HG03521 (cell line): ENCODE results near the gene APOL6.
"Not testable (repeated sequence)": the region's sequence is repeated elsewhere in the genome, so short reads cannot be mapped to it uniquely, and the experiment has no call there.

Source experiments
- ATAC-seq: cut with Tn5 transposase; IDR thresholded peaks from one replicate; pipeline ENCODE4 v1.9.1; 2021; ENCODE audit warnings: mild to moderate bottlenecking, moderate library complexity; ENCODE audit not compliant: unreplicated experiment

Gene APOL6

DNA sequence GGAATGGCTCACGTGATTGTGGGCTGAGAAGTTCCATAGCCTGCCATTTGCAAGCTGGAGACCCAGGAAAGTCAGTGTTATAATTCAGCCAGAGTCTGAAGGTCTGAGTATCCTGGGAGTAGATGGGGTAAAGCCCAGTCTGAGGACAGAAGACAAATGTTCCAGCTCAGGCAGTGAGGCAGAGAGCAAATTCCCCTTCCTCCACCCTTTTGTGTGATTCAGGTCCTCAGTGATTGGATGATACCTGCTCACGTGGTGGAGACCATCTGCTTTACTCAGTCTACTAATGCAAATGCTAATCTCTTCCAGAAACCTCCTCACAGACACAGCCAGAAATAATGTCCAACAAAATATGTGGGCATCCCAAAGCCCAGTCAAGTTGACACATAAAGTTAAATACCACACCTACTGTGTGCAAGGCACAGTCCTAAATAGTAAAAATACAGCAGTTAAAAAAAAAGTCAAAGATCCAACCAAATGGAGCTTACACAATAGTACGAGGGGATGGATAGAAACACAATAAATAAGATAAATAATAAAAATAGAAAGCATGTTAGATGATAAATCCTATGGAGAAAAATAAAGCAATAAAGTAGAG, 13.2 kb upstream of the APOL6 start:
- no peak for ATAC-seq

DNA sequence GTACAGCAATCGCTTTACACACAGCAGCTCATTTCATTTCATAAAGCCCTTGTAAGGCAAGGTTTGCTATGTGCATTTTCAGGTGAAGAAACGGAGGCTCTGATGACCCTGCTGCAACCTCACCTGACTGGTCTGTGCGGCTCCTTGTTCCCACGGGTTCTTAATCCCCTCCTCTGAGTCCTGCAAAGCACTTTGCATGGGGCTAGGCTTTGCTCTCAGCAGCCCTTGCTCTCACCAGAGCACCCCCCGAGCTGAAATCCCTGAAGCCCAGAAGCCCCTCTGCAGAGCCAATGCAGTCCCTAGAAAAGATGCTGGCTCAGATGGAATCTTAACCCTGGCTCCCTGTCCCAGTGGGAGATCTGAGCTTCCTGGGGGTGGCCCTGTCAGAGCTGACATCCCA, 11.0 kb upstream of the APOL6 start:
- no peak for ATAC-seq

DNA sequence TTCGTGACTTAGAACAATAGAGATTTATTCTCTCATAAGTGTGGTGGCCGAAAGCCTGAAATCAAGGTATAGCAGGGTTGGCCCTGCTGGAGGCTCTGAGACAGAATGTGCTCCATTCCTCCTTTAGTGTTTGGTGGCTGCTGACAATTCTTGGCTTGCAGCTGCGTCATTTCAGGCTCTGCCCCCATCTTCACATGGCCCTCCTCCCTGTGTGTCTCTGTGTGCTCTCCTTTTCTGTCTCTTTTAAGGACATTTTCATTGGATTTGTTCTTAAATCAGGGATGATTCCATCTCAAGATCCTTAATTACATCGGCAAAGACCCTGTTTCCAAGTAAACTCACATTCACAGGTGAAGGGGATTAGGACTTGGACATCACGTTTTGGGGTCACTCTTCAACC, 10.2 kb upstream of the APOL6 start:
- no peak for ATAC-seq

DNA sequence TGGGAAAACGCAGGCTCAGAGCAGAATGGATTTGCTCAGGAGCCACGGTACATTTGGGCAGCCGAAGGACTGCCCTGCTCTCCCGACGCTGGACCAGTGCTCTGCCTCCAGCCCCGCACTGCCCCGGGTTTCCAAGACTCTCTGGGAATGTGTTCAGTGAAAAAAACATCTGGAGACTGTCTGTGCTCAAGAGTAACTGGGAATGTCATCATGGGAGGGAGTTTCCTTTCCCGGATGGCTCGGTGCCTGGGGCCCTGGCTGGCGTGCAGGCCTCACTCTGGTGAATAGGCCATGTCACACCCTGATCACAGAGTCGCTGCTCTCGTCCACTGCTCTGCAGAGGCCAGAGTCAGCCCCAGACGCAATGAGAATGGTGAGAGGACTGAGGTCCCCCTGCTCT, 9.8 kb upstream of the APOL6 start:
- ATAC-seq: no peak

DNA sequence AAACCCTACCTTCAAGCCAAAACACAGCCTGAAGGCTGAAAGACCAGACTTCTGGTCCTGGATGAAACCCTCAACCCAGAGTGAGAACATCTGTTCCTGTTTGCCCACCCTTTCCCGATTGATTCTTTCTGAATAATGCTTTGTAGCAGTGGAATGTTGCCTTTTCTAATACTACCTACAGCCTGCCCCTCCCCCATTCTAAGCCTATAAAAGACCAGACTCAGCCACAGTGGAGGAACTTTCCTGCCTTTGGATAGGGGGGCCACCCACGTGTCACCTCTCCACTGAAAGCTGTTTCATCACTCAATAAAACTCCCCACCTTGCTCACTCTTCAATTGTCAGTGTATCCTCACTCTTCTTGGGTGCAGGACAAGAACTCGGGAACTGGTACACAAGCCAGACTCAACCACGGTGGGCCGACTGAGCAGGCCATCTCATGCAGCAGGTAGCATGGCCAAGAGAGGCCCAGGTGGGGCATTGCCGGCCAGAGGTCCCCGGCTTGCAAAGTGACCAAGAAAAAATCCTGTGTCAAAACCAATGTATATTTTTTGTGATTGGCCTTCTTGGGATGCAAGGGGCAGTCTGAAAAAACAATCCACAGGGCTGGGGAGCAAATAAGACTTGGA, 6.6 kb upstream of the APOL6 start:
- ATAC-seq: no peak

DNA sequence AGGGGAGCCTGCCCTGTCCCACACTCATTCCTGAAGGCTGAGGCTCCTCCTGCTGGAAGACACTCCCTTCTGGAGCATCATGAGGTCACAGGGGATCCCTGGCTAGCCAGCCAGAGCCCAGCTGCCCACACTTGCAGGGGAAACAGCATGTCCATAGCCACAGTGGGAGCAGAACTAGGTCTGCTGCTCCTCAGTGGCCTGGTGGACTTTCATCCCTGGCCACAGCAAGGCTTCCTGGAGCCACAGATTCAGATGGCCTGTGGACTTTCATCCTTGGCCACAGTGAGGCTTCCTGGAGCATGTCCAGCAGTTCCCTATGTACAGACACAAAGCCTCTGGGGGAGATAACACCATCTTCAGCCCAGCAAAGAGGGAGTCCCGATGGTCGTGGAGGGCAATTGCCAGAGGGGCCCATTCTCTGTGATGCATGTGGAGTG, 5.9 kb upstream of the APOL6 start:
- ATAC-seq: no peak

DNA sequence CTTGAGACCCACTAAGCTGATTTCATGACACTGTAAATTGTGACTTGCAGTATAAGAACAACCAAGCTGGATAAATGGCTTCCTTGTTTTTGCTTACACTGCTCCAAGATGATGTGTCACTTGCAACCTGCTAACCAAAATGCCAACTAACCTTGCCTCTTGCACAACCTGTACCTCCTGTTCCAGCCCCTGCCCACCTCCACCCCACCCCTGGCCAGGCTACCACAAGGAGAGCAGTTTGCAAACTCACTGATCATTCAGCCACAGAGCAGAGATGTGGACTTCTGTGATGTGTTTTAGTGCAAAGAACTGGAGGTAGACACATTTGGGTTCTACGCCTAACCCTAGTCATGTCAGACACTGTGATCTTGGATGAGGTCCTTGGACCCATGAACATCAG, 4.3 kb upstream of the APOL6 start:
- ATAC-seq: no peak

DNA sequence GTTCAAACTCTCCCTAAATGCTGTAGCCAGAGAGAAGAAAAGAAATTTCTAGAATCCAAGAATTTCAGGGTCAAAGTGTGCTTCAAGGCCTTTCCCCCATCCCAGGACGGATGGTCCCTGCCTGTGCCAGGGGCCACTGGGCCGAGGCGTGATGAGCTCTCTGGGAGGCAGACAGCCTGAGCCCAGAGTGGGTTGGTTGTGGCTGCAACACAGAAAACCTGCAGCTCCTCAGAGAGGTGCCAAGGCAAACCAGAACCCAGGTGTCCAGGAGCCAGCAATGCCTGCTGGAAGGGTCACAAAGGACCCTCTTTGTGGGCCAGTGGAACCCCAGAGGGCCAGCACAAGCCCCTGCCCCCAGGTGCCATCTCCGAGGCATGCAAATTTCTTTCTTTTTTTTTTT, 2.6 kb upstream of the APOL6 start:
- no peak for ATAC-seq

DNA sequence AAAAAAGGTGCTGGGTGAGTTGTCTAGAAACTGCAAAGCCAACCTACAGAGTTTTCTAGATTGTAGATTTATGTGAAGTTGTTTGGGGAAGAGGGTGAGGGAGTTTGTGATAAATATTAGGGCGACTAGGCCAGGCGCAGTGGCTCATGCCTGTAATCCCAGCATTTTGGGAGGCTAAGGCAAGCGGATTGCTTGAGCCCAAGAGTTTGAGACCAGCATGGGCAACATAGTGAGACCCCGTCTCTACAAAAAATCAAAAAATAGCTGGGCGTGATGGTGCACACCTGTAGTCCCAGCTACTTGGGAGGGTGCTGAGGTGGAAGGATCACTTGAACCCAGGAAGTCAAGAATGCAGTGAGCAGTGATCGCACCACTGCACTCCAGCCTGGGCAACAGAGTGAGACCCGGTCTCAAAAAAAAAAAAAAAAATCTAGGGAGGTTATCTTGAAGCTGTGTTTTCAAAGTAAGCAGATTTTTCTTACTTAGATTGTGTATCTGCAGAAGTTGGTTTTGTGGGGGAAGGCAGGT, 844 bp downstream of the APOL6 start:
- no peak for ATAC-seq

DNA sequence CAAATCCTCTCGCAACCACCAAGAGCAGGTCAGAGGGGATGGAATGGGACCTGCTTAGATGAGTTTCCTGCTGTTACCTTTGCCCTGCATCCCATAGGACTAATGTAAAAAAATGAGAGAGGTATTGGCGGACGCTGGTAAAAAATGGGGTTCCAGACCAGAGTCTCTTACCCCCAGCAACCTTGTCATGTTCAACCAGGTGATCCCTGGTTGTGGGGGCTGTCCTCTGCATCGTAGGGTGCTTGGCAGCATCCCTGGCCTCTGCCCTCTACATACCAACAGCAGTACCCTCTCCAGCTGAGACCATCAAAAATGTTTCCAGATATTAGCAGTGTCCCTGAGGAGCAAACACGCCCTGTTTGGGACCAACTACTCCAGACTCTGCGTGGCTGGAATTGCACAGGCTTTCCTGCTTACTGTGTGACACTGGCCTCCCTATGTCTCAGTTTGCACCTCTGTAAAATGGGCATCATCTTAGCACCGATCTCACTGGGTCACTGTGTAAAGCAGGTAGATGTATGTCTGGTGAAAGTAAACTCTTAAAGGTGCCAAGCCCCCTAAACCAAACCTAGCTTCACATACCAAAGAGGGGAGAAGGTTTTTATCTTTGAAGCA, 1.5 kb downstream of the APOL6 start:
- no peak for ATAC-seq

DNA sequence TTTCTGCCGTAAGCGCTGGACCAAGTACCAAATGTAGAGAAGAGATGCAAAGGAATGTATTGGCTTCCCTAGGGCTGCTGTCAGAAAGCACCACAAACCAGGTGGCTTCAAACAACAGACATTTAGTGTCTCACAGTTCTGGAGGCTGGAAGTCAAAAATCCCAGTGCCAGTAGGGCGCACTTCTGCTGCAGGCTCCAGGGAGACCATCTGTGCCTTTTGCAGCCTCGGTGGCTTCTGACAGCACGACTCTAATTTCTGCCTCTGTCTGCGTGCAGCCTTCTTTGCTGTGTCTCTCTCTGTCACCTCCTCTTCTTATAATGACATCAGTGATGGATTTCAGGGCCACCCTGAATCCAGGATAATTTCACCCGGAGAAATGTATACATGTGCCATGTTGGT, 2.8 kb downstream of the APOL6 start:
- no peak for ATAC-seq

DNA sequence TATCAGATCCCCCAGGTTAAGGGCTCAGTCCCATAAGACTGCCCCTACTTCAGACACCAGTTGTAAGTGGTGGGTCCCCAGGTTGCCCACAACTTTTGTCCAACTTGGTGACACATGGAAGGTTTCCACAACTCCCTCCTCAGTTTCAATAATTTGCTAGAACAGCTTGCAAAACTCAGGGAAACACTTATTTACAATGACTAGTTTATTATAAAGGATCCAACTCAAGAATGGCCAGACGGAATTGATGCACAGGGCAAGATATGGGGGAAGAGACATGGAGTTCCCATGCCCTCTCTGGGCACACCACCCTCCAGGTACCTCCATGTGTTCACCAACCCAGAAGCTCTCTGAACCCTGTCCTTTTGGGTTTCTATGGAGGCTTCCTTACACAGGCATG, 5.6 kb downstream of the APOL6 start:
- ATAC-seq: no peak

DNA sequence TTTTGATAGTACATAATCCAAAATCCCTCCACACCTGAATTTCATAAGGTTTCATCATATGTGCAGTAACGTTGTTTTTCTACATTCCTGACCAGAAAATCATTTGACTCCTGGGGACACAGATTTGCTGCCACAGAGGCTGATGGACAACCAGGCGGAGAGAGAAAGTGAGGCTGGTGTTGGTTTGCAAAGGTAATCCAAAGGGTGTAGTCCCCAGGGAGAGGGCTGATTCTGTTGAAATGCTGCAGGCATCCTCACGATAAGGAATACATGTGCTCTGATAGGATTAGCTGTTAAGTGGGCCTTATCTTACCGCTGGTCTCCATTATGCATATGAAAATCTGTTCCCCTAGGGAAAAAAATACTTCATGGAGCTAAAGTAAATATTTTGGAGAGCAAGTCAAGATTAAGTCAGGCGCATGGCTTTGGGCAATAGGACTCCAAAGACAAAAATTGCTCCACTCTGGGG, 8.1 kb downstream of the APOL6 start:
- ATAC-seq: no peak

DNA sequence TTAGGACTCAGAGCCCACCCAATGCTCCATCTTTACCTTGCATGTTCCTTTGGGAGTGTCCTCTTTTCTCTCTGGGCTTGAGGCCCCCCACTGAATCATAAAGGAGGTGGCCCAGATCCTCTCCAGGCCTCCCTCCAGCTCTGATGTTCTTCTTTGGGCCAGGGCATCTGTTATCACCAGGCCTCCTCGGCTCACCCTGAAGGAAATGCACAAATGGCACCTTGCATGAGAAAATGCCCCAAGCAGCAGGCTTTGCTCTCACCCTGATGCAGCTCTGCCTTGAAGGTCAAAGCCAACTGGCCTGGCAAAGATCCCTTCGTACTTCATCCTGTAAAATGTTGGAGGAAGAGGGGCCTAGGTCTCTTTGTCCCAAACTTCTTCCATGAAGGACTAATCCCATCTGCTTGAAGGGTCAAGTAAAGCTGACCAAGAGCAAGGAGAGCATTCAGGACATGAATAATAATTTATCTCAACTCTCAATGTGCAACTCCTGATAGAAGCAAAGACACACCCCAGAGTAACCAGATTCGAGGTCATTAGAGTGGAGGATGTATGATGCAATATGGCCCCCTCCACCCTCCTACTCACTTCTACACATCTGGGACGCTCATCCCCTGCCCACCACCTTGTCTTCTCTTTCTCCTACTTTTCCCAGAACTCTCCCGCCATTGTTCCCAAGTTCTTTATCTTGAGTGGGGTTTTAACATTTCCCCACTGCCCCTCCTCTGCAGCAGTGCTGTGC, 9.5 kb downstream of the APOL6 start:
- ATAC-seq: no peak

DNA sequence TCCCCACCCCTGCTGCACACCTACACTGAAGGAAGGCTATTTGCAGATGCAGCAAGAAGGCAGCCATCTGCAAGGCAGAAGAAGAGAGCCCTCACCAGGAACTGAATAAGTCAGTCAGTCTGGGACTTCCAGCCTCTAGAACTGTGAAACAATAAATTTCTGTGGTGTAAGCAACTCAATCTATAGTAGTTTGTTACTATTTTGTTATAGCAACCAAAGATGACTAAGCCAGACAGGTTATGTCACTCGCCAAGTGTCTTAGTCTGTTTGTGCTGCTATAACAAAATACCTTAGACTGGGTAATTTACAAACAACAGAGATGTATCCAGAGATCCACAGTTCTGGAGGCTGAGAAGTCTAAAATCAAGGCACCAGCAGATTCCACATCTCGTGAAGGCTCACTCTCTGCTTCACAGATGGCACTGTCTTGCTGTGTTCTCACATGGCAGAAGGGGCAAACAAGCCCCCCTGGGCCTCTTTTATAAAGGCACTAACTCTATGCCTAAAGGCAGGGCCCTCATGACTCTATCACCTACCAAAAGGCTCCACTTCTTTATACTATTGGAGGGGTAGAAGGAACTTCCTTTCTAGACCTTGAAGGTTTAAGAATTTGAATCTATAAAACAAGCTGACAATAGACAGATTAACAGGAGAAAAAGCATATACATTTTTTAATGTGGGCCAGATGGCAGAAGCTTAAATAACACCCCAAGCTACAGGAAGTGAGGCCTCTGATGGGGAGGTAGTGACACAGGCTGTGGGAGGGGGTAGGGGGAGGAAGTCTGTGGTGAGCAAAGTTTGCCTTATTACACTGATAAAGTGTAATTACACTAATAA, 12.3 kb downstream of the APOL6 start:
- no peak for ATAC-seq

DNA sequence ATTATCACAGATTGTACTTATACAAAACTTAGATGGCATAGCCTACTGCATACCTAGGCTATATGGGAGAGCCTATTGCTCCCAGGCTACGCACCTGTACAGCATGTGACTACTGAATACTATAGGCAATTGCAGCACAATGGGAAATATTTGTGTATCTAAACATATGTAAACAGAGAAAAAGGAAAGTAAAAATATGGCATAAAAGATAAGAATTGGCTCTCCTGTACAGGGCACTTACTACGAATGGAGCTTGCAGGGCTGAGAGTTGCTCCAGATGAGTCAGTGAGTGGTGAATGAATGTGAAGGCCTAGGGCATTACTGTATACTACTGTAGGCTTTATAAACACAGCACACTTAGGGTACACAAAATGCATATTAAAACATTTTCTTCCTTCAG, 13.2 kb downstream of the APOL6 start:
- ATAC-seq: no peak

DNA sequence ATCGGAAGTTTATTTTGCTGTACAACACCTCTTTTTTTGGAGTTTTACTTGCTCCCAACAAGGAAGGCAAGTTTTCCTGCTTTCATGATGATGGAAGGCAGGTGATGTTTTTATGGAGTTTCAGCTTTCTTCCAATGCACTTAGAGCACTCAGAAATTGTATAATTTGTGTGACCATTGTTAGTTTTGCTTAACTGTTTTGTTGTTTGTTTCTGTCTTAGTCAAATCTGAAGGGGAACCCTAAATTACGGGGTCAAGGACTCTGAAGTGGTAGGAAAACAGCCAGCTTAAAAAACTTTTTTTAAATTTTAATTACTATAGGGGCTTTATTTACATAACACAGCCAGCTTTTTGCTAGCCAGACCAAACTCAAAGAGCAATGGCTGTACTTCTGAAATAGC, 14.7 kb downstream of the APOL6 start:
- ATAC-seq: no peak

DNA sequence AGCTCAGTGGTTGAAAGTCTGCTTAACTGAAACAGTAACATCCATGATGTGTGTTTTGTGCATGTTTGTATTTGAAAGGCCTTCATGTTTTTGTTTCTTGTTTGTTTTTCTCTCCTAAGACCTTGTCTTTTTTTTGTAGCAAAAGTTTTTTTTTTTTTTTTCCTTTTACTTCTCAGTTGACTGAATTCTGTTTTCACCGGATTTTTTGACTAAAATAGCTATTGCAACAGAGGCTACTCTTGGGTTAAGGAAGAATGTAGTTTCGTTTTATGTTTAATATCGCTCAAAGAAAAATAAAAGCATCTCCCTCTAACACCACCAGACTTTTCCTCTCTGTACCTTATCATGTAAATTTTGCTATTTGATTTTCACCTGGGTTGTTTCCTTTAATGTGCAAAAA, 15.1 kb downstream of the APOL6 start:
- no peak for ATAC-seq

DNA sequence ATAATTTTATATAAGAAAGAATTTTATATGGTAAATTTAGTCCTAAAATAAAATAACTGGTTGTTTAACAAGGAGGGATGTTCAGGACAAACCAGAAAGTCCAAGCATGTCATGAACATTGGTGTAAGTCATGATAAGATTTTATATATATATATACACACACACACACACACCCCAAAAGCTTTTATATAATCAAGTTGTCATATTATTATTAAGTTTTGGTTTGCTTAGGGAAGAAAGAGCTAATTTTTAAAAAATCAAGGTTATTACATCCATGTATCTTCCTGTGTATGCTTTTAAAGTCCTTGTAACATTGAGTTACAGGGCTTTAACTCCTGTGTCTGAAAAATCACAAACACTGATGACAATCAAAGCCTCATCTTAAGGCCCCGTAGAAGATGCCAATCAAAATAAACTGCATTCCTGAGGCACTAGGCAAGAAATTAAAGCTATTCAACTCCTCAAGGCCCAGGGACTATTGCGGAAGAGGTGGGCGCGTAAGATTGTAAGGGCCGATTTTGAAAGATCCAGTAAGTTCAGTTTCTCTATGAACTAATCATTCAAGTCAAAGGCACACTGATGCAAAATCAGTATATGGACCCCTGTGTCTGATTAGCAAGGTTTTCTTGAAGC, 16.8 kb downstream of the APOL6 start:
- no peak for ATAC-seq

DNA sequence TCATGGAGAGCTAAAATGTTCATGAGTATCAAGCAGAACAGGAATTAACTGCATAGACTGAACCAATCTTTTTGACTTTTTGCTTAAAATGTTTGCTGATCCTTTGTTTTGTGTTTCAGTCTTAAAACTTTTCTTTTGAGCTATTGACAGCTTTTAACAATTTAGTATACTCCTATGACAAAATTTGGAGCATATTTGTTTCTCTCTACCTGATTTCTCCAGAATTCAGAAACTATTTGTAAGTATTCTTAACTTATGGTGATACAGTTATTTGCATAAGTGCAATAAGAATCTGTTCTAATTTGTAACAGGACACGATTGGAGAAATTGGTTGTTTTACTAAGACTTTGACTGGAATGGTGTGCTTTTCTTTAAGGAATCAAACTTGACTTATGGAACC, 18.5 kb downstream of the APOL6 start:
- not testable (repeated sequence) for ATAC-seq
